ENCODE measurements around the gene ZBED6. TPM values are rescaled to one million over a fixed set of nuclear protein-coding genes. Genes with fewer than 3 reads are reported as not detected.
"Not testable (repeated sequence)": the region's sequence is repeated elsewhere in the genome, so short reads cannot be mapped to it uniquely, and the experiment has no call there.

The ZBED6 gene
- total RNA-seq, 1 donor from 2014 or later = 8.1 TPM

DNA sequence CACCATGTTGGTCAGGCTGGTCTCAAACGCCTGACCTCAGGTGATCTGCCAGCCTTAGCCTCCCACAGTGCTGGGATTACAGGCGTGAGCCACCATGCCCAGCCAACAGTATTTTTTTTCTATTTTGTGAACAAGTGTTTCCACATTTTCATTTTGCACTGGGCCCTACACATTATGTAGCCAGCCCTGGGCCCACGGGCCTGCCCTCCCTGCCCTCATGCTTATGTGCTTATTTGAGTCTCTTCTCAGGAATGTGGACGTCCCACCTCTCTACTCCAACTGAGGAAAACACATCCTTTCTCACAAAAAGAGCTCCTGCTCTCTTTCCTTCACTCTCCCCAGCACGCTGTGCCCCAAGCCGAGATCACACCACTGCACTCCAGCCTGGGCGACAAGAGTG lies 13.5 kb upstream of the ZBED6 start:
- no peak for DNase-seq

DNA sequence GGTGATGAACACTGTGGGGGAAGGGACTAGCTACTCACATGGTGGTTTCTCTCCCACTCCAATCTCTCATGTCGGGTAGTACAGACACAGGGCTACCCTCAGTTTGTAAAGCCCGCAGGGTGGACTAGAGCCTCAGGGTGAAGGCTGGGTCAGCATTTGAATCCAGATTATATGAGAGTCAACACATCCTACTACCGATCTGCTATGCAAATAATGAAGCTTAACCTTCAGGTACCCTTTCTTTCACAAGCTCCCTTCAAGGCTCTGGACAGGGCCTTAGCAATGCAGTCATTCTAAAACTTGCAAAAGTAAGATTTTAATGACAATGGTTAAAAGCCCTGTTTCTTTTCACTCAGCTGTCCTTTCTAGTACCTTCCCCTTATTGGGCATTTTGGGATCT lies 5.5 kb upstream of the ZBED6 start:
- no peak for DNase-seq

DNA sequence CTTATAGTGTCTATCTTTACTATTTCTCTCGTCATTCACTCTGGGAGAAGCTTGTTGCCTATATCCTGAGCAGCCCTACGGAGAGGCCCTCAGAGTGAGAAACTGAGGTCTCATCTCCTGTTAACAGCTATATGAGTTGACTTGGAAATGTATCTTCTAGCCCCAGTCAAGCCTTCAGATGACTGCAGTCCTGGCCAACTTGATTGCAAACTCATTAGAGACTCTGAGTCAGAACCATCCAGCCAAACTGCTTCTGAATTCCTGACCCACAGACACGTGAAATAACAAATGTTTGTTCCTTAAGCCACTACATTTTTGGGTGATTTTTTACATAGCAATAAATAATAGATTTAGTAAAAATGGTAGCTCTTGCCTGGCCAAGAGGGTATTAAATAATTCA lies 3.9 kb upstream of the ZBED6 start:
- no peak for DNase-seq

DNA sequence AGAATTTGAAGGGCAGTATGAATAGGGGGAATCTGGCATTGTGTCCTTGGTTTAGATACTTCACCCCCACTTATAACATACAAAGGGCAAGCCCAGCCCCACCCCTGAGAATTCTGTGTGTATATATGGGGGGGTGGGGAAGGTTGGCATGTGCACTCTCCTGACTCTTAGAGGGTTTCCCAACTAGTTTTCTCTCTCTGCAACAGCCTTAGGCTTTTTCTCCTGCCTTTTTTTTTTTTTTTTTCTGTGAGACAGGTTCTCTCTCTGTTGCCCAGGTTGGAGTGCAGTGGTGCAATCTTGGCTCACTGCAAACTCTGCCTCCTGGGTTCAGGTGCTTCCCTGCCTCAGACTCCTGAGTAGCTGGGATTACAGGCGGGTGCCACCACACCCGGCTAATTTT lies 2.9 kb upstream of the ZBED6 start:
- DNase-seq = no peak

DNA sequence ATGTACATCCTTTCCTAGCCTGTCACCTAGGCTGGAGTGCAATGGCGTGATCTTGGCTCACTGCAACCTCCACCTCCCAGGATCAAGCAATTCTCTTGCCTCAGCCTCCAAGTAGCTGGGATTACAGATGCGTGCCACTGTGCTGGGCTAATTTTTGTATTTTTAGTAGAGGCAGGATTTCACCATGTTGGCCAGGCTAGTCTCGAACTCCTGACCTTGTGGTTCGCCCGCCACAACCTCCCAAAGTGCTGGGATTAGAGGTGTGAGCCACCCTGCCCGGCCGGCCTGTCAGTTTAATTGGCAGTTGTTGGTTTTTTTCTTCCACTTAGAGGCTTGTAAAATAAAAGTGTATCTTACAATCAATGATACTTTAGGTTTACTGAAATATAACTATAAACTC lies 1.9 kb upstream of the ZBED6 start:
- DNase-seq = not testable (repeated sequence)

DNA sequence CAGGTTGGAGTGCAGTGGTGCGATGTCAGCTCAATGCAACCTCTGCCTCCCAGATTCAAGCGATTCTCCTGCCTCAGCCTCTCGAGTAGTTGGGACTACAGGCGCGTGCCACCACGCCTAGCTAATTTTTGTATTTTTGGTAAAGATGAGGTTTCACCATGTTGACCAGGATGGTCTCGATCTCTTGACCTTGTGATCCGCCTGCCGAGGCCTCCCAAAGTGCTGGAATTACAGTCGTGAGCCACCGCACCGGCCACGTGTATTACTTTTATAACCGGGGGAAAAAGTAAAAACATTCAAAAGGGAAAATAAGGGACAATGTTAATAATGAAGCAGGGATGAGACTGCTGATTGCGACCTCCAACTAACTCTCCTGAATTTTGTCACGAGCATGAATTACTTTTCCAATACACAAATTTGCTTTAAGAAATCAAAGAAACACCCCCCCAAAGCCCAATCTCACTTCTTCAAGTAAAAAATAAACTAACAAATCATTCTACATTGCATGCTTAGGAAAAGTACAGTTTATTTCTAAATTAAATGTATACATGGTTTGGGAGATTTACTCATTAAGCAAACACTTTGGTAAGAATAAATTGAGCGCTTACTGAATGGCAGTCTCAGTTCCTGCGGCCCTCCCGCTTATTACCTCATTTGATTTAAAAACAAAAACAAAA lies 521 bp upstream of the ZBED6 start:
- DNase-seq = no peak

DNA sequence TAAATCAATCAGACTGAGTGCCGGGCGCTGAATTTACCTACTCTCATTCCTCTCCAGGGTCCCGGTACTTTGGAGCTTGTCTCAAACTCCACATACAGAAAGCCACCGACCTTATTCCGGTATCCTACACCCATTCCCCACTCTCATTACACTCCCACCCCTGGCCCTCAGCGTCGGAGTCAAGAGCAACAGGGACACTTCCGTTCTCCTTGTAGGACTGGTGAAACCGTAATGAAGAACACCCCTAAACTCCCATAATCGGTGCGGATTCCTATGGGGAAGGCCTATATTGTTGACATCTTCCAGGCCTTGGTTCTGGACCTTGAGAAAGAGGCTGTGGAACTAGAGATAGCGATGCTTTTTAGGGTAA lies 798 bp downstream of the ZBED6 start:
- DNase-seq = peak; percentile 38

DNA sequence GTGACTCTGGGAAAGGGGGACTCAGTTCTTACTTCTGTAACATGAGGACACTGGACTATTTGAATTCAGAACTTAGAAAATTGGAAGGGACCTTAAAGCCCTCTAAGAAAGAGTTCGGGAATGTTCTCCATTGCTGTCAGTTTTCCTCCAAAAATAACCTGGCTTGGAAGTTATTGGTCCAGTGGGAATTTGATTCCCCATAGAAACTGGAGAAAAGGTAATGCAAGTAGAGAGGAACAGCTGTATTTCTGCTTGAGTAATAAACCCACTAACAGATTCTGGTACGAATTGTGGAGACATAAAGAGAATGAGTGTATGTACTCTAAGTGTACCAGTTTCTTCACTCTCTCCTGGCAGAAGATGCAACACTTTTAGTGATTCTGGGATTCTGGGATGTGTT lies 1.8 kb downstream of the ZBED6 start:
- DNase-seq = no peak

DNA sequence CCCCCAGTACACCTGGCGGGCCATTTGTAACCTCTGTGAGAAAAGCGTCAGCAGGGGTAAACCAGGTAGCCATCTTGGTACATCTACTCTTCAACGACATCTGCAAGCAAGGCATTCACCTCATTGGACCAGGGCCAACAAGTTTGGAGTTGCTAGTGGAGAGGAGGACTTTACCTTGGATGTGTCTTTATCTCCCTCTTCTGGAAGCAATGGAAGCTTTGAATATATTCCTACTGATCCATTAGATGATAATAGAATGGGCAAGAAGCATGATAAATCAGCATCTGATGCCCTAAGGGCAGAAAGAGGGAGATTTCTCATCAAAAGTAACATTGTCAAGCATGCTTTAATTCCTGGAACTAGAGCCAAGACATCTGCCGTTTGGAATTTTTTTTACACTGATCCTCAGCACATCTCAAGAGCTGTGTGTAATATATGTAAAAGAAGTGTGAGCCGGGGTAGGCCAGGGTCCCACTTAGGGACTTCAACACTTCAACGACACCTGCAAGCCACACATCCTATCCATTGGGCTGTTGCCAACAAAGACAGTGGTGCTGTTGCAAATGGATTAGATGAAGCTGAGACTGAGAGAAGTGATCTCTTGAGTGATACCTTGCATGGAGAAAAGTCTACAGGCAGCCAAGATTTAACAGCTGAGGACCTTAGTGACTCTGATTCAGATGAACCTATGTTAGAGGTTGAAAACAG lies 2.7 kb downstream of the ZBED6 start:
- DNase-seq = no peak

DNA sequence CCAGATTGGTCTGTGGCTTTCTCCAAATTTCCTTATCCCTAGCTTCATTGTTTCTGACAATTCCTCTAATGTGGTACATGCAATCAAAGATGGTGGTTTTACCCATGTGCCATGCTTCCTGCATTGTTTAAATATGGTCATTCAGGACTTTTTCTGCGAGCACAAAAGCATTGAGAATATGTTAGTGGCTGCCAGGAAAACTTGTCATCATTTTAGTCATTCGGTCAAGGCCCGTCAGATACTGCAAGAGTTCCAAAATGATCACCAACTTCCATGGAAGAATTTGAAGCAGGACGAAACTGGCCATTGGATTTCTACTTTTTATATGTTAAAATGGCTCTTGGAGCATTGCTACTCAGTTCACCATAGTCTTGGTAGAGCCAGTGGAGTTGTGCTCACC lies 3.7 kb downstream of the ZBED6 start:
- no peak for DNase-seq

DNA sequence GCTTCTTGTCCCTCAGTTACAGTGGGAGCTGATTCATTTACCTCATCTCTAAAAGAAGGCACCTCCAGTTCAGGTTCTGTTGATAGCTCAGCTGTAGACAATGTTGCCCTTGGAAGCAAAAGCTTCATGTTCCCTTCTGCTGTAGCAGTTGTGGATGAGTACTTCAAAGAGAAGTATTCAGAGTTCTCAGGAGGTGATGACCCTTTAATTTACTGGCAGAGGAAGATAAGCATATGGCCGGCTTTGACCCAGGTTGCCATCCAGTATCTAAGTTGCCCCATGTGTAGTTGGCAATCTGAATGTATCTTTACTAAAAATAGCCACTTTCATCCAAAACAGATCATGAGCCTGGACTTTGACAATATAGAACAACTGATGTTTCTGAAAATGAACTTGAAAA lies 4.5 kb downstream of the ZBED6 start:
- DNase-seq = no peak

DNA sequence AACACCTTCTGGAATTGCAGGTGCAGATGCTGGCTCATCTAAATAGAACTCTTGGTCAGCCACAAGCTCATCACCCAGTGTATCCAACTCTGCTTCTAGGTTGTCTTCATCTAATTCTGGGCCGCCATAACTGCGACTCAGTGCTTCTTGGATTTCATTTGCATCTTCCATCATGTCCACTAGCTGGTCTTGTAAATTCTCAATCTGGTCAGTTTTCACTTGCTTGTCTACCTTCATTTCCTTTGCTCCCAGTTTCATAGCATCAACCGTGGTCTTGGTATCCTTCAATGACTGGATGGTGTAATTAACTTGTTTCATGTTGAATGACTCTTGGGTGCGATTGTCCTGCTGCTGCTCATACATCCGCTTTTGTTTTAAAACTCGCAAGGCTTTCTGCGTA lies 10.3 kb downstream of the ZBED6 start:
- no peak for DNase-seq

DNA sequence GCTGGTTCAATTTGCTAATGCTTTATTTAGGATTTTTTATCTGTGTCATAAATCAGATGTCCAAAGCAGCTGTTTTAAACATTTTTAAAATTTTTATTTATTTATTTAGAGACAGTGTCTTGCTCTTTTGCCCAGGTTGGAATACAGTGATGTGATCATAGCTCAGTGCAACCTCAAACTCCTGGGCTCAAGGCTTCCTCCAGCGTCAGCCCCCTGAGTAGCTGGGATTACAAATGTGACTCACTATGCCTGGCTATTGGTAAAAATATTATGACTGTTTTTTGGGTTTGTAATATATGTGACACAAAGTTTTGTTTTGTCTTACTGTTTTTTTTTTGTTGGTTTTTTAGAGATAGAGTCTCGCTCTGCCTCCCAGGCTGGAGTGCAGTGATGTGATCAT lies 11.8 kb downstream of the ZBED6 start:
- DNase-seq = no peak

DNA sequence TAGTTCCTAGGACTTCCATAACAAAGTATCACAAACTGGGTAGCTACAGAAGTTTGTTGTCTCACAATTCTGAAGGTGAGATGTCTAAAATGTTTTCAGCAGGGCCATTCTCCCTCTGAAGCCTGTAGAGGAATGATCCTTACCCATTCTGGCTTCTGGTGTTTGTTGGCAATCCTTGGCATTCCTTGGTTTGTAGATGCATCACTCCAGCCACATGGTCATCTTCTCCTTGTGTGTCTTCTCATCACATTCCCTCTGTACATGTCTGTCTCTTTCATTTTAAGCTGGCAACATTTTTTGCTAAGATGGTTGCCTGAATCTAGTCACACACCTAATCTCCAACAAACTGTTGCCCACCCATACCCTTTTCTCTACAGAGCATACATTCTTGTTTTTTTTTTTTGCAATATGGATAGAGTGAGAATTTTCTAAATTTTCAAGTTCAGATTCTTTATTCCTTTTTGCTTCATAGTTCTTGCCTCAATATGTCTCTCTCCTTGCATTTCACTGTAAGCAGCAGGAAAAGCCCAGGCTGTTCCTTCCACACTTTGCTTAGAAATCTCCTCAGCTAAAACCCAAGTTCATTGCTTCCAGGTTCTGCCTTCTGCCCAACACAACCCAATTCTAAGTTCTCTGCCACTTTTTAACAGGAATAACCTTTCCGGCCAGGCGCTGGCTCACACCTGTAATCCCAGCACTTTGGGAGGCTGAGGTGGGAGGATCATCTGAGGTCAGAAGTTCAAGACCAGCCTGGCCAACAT lies 18.3 kb downstream of the ZBED6 start:
- DNase-seq = no peak

DNA sequence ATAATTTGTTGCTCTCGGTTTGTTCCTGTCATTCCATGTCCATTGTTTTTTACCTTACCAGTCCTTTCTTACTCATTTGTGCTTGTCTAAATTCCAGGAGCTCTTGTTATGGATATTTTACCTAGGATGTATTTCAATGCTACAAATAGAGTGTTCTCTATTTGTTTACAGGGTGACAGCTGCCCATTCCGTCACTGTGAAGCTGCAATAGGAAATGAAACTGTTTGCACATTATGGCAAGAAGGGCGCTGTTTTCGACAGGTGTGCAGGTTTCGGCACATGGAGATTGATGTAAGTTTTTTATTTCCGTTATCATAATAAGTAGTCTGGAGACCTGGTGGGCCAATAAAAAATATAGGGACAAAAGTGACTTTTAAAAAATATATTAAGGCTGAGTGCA lies 23.0 kb downstream of the ZBED6 start:
- no peak for DNase-seq

DNA sequence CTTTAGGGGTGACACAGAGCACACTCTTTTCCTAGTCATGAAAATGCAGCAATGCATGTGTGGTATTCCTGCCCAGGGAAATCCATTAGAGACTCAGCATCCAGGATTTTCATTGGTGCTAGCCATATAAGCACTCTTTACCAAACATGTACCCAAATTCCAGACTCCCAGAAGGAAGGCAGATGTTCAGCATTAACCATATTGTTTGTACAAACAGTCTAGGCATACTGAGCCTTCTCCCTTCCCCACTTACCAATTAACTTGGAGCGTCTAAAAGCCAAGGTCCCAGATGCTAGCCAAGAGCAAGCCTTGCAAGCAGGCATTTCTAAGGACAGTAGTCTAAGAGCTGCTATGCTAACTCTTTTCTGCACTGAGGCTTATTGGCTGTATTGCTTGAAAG lies 27.9 kb downstream of the ZBED6 start:
- no peak for DNase-seq

DNA sequence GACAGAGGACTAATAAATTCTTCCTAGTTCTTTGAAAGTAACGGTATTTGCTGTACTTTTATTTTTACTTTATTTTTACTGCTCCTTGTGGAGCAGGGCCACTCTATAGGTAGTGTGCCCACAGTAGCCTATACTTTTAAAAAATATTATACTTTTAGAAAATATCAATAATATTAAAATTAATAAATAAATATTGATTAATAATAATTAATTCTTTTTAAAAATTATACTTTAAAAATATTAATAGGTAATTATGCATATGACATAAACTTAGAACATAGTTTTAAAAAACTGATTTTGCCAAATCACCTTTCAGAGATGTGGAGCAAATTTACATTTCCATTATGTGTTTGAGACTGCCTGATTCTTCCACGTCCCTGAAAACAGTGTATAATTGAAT lies 30.8 kb downstream of the ZBED6 start:
- no peak for DNase-seq

DNA sequence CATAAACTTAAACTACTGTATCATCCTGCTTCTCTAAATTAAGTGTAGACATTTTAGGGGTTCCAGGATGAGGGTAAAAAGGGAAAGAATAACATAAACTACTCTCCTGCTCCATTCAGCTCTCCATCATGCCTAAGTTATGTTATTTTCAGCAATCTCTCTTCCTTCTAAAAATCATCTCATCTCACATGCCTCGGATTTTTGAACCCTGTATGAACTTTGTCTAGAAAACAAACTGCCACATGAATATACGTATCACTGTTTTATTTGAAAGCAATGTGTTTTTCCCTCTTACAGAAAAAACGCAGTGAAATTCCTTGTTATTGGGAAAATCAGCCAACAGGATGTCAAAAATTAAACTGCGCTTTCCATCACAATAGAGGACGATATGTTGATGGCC lies 32.6 kb downstream of the ZBED6 start:
- no peak for DNase-seq

DNA sequence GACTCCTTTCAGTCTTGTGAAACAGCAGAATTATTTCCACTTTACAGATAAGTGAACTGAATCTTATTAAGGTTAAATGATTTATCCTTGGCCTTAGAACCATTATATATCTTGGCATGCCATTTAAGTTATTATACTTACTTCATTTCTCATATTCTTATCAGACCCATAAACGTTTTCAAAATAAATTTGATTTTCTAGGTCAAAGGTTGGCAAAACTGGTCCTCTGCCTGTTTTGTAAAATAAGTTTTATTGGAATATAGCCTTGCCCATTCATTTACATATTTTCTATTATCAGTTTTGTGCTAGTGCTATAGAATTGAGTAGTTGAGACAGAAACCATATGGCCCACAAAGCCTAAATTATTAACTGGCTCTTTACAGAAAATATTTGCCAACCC lies 33.1 kb downstream of the ZBED6 start:
- DNase-seq = no peak

DNA sequence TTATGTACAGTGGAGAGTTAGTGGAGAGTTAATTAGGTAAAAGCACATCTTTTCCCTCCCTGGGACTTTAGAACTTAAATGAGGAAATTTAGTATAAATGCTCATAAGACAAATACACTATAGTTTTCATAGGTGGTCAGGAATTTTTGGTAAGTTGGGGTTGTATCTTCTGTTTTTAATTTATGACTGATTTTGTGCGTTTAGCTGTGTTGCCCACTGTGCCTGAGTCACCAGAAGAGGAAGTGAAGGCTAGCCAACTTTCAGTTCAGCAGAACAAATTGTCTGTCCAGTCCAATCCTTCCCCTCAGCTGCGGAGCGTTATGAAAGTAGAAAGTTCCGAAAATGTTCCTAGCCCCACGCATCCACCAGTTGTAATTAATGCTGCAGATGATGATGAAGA lies 33.8 kb downstream of the ZBED6 start:
- not testable (repeated sequence) for DNase-seq

DNA sequence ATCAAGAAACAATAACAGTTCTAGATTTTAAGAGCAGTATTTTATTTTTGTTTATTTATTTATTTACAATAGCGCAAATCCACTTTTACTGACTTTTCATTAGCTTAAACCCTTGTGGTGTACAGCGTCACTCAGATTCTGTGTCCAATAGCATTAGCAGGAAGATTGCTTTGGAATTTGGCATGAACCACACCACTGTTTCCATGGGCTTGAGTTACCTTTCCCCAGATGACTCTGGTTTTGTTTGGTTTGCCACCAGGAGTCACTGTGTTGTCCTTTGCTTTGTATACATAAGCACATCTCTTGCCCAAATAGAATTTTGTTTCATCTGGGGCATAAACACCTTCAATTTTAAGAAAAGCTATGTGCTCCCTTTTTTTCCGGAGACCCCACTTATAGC lies 40.1 kb downstream of the ZBED6 start:
- DNase-seq = no peak

DNA sequence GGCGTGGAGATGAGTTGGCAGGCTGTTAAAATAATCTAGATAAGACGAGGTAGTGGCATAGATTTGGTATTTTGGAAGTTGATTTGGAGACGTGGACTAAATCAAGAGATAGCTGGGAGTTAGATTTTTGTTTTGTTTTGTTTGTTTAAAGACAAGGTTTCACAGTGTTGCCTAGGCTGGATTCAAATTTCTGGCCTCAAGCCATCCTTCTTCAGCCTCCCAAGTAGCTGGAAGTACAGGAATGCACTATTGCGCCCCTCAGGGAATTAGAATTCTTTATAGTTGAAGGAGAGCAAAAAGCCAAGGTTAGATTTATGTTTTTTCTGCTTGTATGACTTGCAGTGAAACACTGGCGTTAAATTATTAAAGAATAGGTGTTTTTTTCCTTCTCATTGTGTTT lies 43.7 kb downstream of the ZBED6 start:
- DNase-seq = no peak

DNA sequence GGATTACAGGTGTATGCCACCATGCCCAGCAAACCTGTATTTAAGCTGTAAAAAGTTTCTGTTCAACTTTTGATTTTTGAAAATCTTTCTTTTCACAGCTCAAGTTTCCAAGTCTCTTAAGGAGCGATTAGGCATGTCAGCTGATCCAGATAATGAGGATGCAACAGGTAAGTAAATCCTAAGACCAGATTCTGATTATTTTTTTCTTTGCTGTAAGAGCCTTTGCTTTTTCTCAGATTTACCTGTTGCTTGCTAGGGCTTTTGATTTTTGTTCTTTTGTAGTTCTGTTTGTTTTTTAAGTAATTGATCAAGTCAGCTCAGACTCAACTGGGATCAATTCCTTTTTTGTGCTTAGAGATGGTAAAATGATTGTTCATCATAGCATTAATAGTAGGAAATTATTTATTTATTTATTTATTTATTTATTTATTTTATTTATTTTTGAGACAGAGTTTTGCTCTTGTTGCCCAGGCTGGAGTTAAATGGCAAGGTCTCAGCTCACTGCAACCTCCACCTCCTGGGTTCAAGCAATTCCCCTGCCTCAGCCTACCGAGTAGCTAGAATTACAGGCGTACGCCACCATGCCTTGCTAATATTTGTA lies 44.9 kb downstream of the ZBED6 start:
- DNase-seq = no peak

DNA sequence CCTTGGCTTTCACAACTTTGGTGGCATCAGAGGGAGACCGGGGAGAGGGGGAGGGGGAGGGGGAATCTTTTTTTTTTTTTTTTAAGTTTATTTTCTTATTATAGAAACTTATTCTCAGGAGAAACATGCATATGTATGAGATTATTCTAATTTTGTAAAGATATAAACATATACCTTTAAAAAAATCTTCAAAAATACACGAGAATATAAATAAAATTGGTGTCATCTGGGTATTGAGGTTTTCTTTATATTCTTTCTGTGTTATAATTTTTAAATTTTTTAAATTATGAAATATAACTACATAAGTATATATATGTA lies 47.1 kb downstream of the ZBED6 start:
- DNase-seq = no peak
